WTC11 (cell line): ENCODE results near the gene HTR6.

Source experiments
- CREB1 ChIP-seq: sonication (generic); formaldehyde crosslinking; IDR thresholded peaks from 2 replicates; pipeline ENCODE4 v1.8.0; 2023; ENCODE audit warnings: mild to moderate bottlenecking, missing genetic modification reagents
- ETV6 ChIP-seq: sonication (generic); formaldehyde crosslinking; IDR thresholded peaks from 2 replicates; pipeline ENCODE4 v1.8.1; 2022; ENCODE audit warnings: mild to moderate bottlenecking, missing genetic modification reagents
- MXD4 ChIP-seq: fragments of 250-450 bp; sonication (Bioruptor Pico); IDR thresholded peaks from 2 replicates; pipeline ENCODE4 v1.8.0; 2021; ENCODE audit warnings: mild to moderate bottlenecking, moderate library complexity, borderline replicate concordance
- NR2C2 ChIP-seq: sonication (generic); formaldehyde crosslinking; IDR thresholded peaks from 2 replicates; pipeline ENCODE4 v1.8.0; 2022; ENCODE audit warnings: mild to moderate bottlenecking, missing genetic modification reagents
- TEAD4 ChIP-seq: sonication (generic); formaldehyde crosslinking; IDR thresholded peaks from 2 replicates; pipeline ENCODE4 v1.8.0; 2022; ENCODE audit warnings: mild to moderate bottlenecking, missing genetic modification reagents
- ZNF317 ChIP-seq: sonication (generic); formaldehyde crosslinking; IDR thresholded peaks from 2 replicates; pipeline ENCODE4 v1.8.1; 2023; ENCODE audit warnings: low read depth, mild to moderate bottlenecking, moderate library complexity, missing genetic modification reagents, borderline replicate concordance
- TF ChIP-seq, protein P1 (sequence below): fragments of 250-450 bp; sonication (Bioruptor Pico); IDR thresholded peaks from 2 replicates; pipeline ENCODE4 v1.9.0; 2021; ENCODE audit warnings: mild to moderate bottlenecking
- TF ChIP-seq, protein P2 (sequence below): fragments of 200-600 bp; IDR thresholded peaks from 2 replicates; pipeline ENCODE4 v1.8.0; 2022; ENCODE audit warnings: antibody characterized with exemption
- TF ChIP-seq, protein P3 (sequence below): sonication (generic); formaldehyde crosslinking; IDR thresholded peaks from 2 replicates; pipeline ENCODE4 v1.8.1; 2022; ENCODE audit warnings: missing genetic modification reagents, borderline replicate concordance
- TF ChIP-seq, protein P4 (sequence below): sonication (generic); formaldehyde crosslinking; IDR thresholded peaks from 2 replicates; pipeline ENCODE4 v1.8.0; 2022; ENCODE audit warnings: mild to moderate bottlenecking, missing genetic modification reagents
- TF ChIP-seq, protein P5 (sequence below): sonication (generic); formaldehyde crosslinking; IDR thresholded peaks from 2 replicates; pipeline ENCODE4 v1.8.1; 2022; ENCODE audit warnings: low read depth, mild to moderate bottlenecking, moderate library complexity, missing genetic modification reagents, borderline replicate concordance

DNA sequence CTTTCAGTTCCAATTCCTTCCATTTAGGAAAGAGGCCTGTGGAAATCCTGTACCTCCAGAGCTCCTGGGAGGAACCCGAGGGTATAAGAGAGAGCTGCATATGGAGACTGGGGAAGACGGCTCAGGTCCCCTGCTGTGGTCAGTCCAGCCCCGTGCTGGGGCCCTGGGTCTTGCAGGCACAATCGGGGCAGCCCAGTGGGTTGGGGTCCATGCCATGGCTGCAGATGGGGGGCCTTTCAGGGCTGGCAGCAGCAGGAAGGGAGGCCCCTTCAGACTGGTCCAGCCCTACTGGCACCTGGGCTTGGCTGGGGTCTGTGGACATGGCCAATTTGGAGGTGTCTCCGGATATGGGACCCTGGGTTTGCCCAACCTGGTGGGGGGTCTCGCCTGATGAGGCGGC, 18.2 kb downstream of the HTR6 start:
- TF ChIP-seq ETV6 (CRISPR knock-in tag) (no peak), NR2C2 (CRISPR knock-in tag) (no peak), ZNF317 (no peak), TEAD4 (no peak), MXD4 (CRISPR knock-in tag) (no peak), CREB1 (CRISPR knock-in tag) (no peak)
- TF ChIP-seq, protein P1, sequence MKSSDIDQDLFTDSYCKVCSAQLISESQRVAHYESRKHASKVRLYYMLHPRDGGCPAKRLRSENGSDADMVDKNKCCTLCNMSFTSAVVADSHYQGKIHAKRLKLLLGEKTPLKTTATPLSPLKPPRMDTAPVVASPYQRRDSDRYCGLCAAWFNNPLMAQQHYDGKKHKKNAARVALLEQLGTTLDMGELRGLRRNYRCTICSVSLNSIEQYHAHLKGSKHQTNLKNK (CRISPR knock-in tag) = no peak
- TF ChIP-seq, protein P2, sequence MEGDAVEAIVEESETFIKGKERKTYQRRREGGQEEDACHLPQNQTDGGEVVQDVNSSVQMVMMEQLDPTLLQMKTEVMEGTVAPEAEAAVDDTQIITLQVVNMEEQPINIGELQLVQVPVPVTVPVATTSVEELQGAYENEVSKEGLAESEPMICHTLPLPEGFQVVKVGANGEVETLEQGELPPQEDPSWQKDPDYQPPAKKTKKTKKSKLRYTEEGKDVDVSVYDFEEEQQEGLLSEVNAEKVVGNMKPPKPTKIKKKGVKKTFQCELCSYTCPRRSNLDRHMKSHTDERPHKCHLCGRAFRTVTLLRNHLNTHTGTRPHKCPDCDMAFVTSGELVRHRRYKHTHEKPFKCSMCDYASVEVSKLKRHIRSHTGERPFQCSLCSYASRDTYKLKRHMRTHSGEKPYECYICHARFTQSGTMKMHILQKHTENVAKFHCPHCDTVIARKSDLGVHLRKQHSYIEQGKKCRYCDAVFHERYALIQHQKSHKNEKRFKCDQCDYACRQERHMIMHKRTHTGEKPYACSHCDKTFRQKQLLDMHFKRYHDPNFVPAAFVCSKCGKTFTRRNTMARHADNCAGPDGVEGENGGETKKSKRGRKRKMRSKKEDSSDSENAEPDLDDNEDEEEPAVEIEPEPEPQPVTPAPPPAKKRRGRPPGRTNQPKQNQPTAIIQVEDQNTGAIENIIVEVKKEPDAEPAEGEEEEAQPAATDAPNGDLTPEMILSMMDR = no peak
- TF ChIP-seq, protein P3, sequence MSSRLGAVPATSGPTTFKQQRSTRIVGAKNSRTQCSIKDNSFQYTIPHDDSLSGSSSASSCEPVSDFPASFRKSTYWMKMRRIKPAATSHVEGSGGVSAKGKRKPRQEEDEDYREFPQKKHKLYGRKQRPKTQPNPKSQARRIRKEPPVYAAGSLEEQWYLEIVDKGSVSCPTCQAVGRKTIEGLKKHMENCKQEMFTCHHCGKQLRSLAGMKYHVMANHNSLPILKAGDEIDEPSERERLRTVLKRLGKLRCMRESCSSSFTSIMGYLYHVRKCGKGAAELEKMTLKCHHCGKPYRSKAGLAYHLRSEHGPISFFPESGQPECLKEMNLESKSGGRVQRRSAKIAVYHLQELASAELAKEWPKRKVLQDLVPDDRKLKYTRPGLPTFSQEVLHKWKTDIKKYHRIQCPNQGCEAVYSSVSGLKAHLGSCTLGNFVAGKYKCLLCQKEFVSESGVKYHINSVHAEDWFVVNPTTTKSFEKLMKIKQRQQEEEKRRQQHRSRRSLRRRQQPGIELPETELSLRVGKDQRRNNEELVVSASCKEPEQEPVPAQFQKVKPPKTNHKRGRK (CRISPR knock-in tag) = no peak
- TF ChIP-seq, protein P4, sequence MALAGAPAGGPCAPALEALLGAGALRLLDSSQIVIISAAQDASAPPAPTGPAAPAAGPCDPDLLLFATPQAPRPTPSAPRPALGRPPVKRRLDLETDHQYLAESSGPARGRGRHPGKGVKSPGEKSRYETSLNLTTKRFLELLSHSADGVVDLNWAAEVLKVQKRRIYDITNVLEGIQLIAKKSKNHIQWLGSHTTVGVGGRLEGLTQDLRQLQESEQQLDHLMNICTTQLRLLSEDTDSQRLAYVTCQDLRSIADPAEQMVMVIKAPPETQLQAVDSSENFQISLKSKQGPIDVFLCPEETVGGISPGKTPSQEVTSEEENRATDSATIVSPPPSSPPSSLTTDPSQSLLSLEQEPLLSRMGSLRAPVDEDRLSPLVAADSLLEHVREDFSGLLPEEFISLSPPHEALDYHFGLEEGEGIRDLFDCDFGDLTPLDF (CRISPR knock-in tag) = no peak
- TF ChIP-seq, protein P5, sequence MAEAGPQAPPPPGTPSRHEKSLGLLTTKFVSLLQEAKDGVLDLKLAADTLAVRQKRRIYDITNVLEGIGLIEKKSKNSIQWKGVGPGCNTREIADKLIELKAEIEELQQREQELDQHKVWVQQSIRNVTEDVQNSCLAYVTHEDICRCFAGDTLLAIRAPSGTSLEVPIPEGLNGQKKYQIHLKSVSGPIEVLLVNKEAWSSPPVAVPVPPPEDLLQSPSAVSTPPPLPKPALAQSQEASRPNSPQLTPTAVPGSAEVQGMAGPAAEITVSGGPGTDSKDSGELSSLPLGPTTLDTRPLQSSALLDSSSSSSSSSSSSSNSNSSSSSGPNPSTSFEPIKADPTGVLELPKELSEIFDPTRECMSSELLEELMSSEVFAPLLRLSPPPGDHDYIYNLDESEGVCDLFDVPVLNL = no peak
